Measurements from ENCODE around the gene ABCA13.

Gene ABCA13

GRCh38 chr7:48298779-48299178 lies 127.5 kb downstream of the ABCA13 start:
- Histone ChIP-seq H2AFZ (ENCODE audit: low read length, unreplicated experiment) (no peak overlapping the region), H3K27ac (ENCODE audit: low read depth, low read length) (no peak overlapping the region), H3K4me3 (ENCODE audit: low read depth, low read length) (no peak overlapping the region), H3K79me2 (ENCODE audit: control insufficient read depth, insufficient read depth, low read length, unreplicated experiment) (no peaks in the 10 kb centered on the region), H3K36me3 (ENCODE audit: insufficient read depth, low read length) (no peaks in the 10 kb centered on the region), H3K4me1 (ENCODE audit: control insufficient read depth, insufficient read depth, low read length, unreplicated experiment) (peaks cover 11% of the 10 kb centered on the region), H3K27me3 (ENCODE audit: insufficient read depth, low read length) (peaks cover 12% of the 10 kb centered on the region; the same call in 1 of the 2 replicates)

GRCh38 chr7:48299580-48300169 lies 128.4 kb downstream of the ABCA13 start:
- no peak overlapping the region for H3K4me3 ChIP-seq (ENCODE audit: low read depth, low read length)
- 0 out of 2 replicates have a peak, but pooled peaks cover 11% of the 10 kb centered on the region for H3K27me3 ChIP-seq (ENCODE audit: insufficient read depth, low read length)
- H3K79me2 ChIP-seq (ENCODE audit: control insufficient read depth, insufficient read depth, low read length, unreplicated experiment), result no peaks in the 10 kb centered on the region
- H3K4me1 ChIP-seq (ENCODE audit: control insufficient read depth, insufficient read depth, low read length, unreplicated experiment), result peaks cover 11% of the 10 kb centered on the region
- H3K36me3 ChIP-seq (ENCODE audit: insufficient read depth, low read length), result no peaks in the 10 kb centered on the region
- no peak overlapping the region for H2AFZ ChIP-seq (ENCODE audit: low read length, unreplicated experiment)
- no peak overlapping the region for H3K27ac ChIP-seq (ENCODE audit: low read depth, low read length)

- H3K36me3 ChIP-seq (ENCODE audit: insufficient read depth, low read length), result no peaks in the 10 kb centered on the region
- 0 out of 2 replicates have a peak, but pooled peaks cover 8% of the 10 kb centered on the region for H3K27me3 ChIP-seq (ENCODE audit: insufficient read depth, low read length)
- H3K4me1 ChIP-seq (ENCODE audit: control insufficient read depth, insufficient read depth, low read length, unreplicated experiment), result peaks cover 11% of the 10 kb centered on the region
- no peak overlapping the region for H2AFZ ChIP-seq (ENCODE audit: low read length, unreplicated experiment)
- no peak overlapping the region for H3K27ac ChIP-seq (ENCODE audit: low read depth, low read length)
- no peak overlapping the region for H3K4me3 ChIP-seq (ENCODE audit: low read depth, low read length)
- H3K79me2 ChIP-seq (ENCODE audit: control insufficient read depth, insufficient read depth, low read length, unreplicated experiment), result no peaks in the 10 kb centered on the region
Measured at GRCh38 chr7:48300301-48300700, 129.0 kb downstream of the ABCA13 start.

GRCh38 chr7:48301201-48301600 lies 129.9 kb downstream of the ABCA13 start:
- H3K27me3 ChIP-seq (ENCODE audit: insufficient read depth, low read length), result 0 out of 2 replicates have a peak, but pooled peaks cover 8% of the 10 kb centered on the region
- H3K79me2 ChIP-seq (ENCODE audit: control insufficient read depth, insufficient read depth, low read length, unreplicated experiment), result no peaks in the 10 kb centered on the region
- no peak overlapping the region for H2AFZ ChIP-seq (ENCODE audit: low read length, unreplicated experiment)
- no peaks in the 10 kb centered on the region for H3K36me3 ChIP-seq (ENCODE audit: insufficient read depth, low read length)
- no peak overlapping the region for H3K27ac ChIP-seq (ENCODE audit: low read depth, low read length)
- H3K4me1 ChIP-seq (ENCODE audit: control insufficient read depth, insufficient read depth, low read length, unreplicated experiment), result peaks cover 11% of the 10 kb centered on the region
- no peak overlapping the region for H3K4me3 ChIP-seq (ENCODE audit: low read depth, low read length)

GRCh38 chr7:48304641-48305040 lies 133.4 kb downstream of the ABCA13 start:
- no peaks in the 10 kb centered on the region for H3K36me3 ChIP-seq (ENCODE audit: insufficient read depth, low read length)
- no peak overlapping the region for H3K4me3 ChIP-seq (ENCODE audit: low read depth, low read length)
- H3K27ac ChIP-seq (ENCODE audit: low read depth, low read length), result no peak overlapping the region
- H3K79me2 ChIP-seq (ENCODE audit: control insufficient read depth, insufficient read depth, low read length, unreplicated experiment), result no peaks in the 10 kb centered on the region
- no peaks in the 10 kb centered on the region for H3K4me1 ChIP-seq (ENCODE audit: control insufficient read depth, insufficient read depth, low read length, unreplicated experiment)
- 0 out of 2 replicates have a peak, but pooled peaks cover 8% of the 10 kb centered on the region for H3K27me3 ChIP-seq (ENCODE audit: insufficient read depth, low read length)
- no peak overlapping the region for H2AFZ ChIP-seq (ENCODE audit: low read length, unreplicated experiment)

GRCh38 chr7:48305661-48306060 lies 134.4 kb downstream of the ABCA13 start:
- no peak overlapping the region for H3K27ac ChIP-seq (ENCODE audit: low read depth, low read length)
- no peak overlapping the region for H3K4me3 ChIP-seq (ENCODE audit: low read depth, low read length)
- no peak overlapping the region for H2AFZ ChIP-seq (ENCODE audit: low read length, unreplicated experiment)
- H3K27me3 ChIP-seq (ENCODE audit: insufficient read depth, low read length), result 0 out of 2 replicates have a peak, but pooled peaks cover 7% of the 10 kb centered on the region
- no peaks in the 10 kb centered on the region for H3K36me3 ChIP-seq (ENCODE audit: insufficient read depth, low read length)
- H3K79me2 ChIP-seq (ENCODE audit: control insufficient read depth, insufficient read depth, low read length, unreplicated experiment), result no peaks in the 10 kb centered on the region
- H3K4me1 ChIP-seq (ENCODE audit: control insufficient read depth, insufficient read depth, low read length, unreplicated experiment), result no peaks in the 10 kb centered on the region

- no peaks in the 10 kb centered on the region for H3K79me2 ChIP-seq (ENCODE audit: control insufficient read depth, insufficient read depth, low read length, unreplicated experiment)
- H2AFZ ChIP-seq (ENCODE audit: low read length, unreplicated experiment), result no peak overlapping the region
- H3K27me3 ChIP-seq (ENCODE audit: insufficient read depth, low read length), result no peaks in the 10 kb centered on the region
- H3K36me3 ChIP-seq (ENCODE audit: insufficient read depth, low read length), result no peaks in the 10 kb centered on the region
- no peak overlapping the region for H3K4me3 ChIP-seq (ENCODE audit: low read depth, low read length)
- H3K27ac ChIP-seq (ENCODE audit: low read depth, low read length), result no peak overlapping the region
- H3K4me1 ChIP-seq (ENCODE audit: control insufficient read depth, insufficient read depth, low read length, unreplicated experiment), result peaks cover 7% of the 10 kb centered on the region
Measured at GRCh38 chr7:48307041-48307714, 135.9 kb downstream of the ABCA13 start.

- Histone ChIP-seq H3K27ac (ENCODE audit: low read depth, low read length) (no peak overlapping the region), H2AFZ (ENCODE audit: low read length, unreplicated experiment) (no peak overlapping the region), H3K36me3 (ENCODE audit: insufficient read depth, low read length) (no peaks in the 10 kb centered on the region), H3K79me2 (ENCODE audit: control insufficient read depth, insufficient read depth, low read length, unreplicated experiment) (no peaks in the 10 kb centered on the region), H3K4me3 (ENCODE audit: low read depth, low read length) (no peak overlapping the region), H3K27me3 (ENCODE audit: insufficient read depth, low read length) (no peaks in the 10 kb centered on the region), H3K4me1 (ENCODE audit: control insufficient read depth, insufficient read depth, low read length, unreplicated experiment) (peaks cover 11% of the 10 kb centered on the region)
Measured at GRCh38 chr7:48309720-48310119, 138.5 kb downstream of the ABCA13 start.

- Histone ChIP-seq H3K4me1 (ENCODE audit: control insufficient read depth, insufficient read depth, low read length, unreplicated experiment) (peaks cover 11% of the 10 kb centered on the region), H3K27ac (ENCODE audit: low read depth, low read length) (no peak overlapping the region), H3K36me3 (ENCODE audit: insufficient read depth, low read length) (no peaks in the 10 kb centered on the region), H2AFZ (ENCODE audit: low read length, unreplicated experiment) (no peak overlapping the region), H3K79me2 (ENCODE audit: control insufficient read depth, insufficient read depth, low read length, unreplicated experiment) (no peaks in the 10 kb centered on the region), H3K4me3 (ENCODE audit: low read depth, low read length) (no peak overlapping the region), H3K27me3 (ENCODE audit: insufficient read depth, low read length) (no peaks in the 10 kb centered on the region)
Measured at GRCh38 chr7:48311464-48312100, 140.3 kb downstream of the ABCA13 start.

- H2AFZ ChIP-seq (ENCODE audit: low read length, unreplicated experiment), result no peak overlapping the region
- H3K27ac ChIP-seq (ENCODE audit: low read depth, low read length), result no peak overlapping the region
- peaks cover 11% of the 10 kb centered on the region for H3K4me1 ChIP-seq (ENCODE audit: control insufficient read depth, insufficient read depth, low read length, unreplicated experiment)
- H3K4me3 ChIP-seq (ENCODE audit: low read depth, low read length), result no peak overlapping the region
- no peaks in the 10 kb centered on the region for H3K79me2 ChIP-seq (ENCODE audit: control insufficient read depth, insufficient read depth, low read length, unreplicated experiment)
- H3K36me3 ChIP-seq (ENCODE audit: insufficient read depth, low read length), result no peaks in the 10 kb centered on the region
- no peaks in the 10 kb centered on the region for H3K27me3 ChIP-seq (ENCODE audit: insufficient read depth, low read length)
Measured at GRCh38 chr7:48312151-48312550, 140.9 kb downstream of the ABCA13 start.

Data from ACC112 (cell line).